CD4-positive, alpha-beta memory T cell (primary cell): ENCODE data around the gene SPON1. TPM values are rescaled to one million over a fixed set of nuclear protein-coding genes. Genes with fewer than 3 reads are reported as not detected.

Experiments used
- CTCF ChIA-PET: fragments of 350-600 bp; sonication (Branson Sonifier 250); formaldehyde crosslinking; loops from one replicate; lab custom pipeline; 2021; ENCODE audit warnings: inconsistent platforms; ENCODE audit not compliant: partially characterized antibody; lab: Charles Lee
- POLR2A ChIA-PET: fragments of 350-600 bp; sonication (Branson Sonifier 250); formaldehyde crosslinking; loops from one replicate; lab custom pipeline; 2021; ENCODE audit not compliant: partially characterized antibody; lab: Charles Lee
- DNase-seq, 5 donors: peaks; one replicate each; pipeline versions ENCODE4 v3.0.0 to v3.0.0-alpha.2; 2020 to 2022; ENCODE audit warnings: mixed read lengths in 1 of 5
- H3K27ac ChIP-seq: one replicate; pipeline ENCODE4 v1.7.0; 2013; ENCODE audit warnings: low read depth, low read length
- H3K27me3 ChIP-seq: 2 replicates; pipeline ENCODE4 v1.7.0; 2013; ENCODE audit warnings: mild to moderate bottlenecking, low read length, moderate library complexity; ENCODE audit not compliant: insufficient read depth
- H3K36me3 ChIP-seq: 2 replicates; pipeline ENCODE4 v1.7.0; 2013; ENCODE audit warnings: mild to moderate bottlenecking, low read length, moderate library complexity; ENCODE audit not compliant: insufficient read depth
- H3K4me1 ChIP-seq: 2 replicates; pipeline ENCODE4 v1.7.0; 2013; ENCODE audit warnings: mild to moderate bottlenecking, low read length, moderate library complexity; ENCODE audit not compliant: insufficient read depth
- H3K4me3 ChIP-seq, 2 donors: one replicate each; pipeline ENCODE4 v1.7.0; 2013; ENCODE audit warnings: low read length in 2 of 2, mild to moderate bottlenecking in 1 of 2
- H3K9me3 ChIP-seq, 2 donors: one replicate each; pipeline ENCODE4 v1.7.0; 2013; ENCODE audit warnings: low read length in 2 of 2, control low read depth in 1 of 2; ENCODE audit not compliant: control insufficient read depth in 1 of 2
- H3K27ac Mint-ChIP-seq, 7 donors: one replicate each; pipeline ENCODE4 v1.8.0; 2020 to 2021; ENCODE audit warnings: mixed read lengths in 7 of 7, mild to moderate bottlenecking in 6 of 7, inconsistent platforms in 3 of 7, moderate library complexity in 3 of 7
- H3K27me3 Mint-ChIP-seq, 2 donors: one replicate each; pipeline ENCODE4 v1.8.0; 2020 to 2021; ENCODE audit warnings: mixed read lengths in 2 of 2
- H3K36me3 Mint-ChIP-seq, 2 donors: one replicate each; pipeline ENCODE4 v1.8.0; 2020 to 2021; ENCODE audit warnings: mixed read lengths in 2 of 2, inconsistent platforms in 1 of 2, mild to moderate bottlenecking in 1 of 2
- H3K4me1 Mint-ChIP-seq, 4 donors: one replicate each; pipeline ENCODE4 v1.8.0; 2020 to 2021; ENCODE audit warnings: mixed read lengths in 4 of 4, mild to moderate bottlenecking in 1 of 4
- H3K4me3 Mint-ChIP-seq, 8 donors: one replicate each; pipeline ENCODE4 v1.8.0; 2020 to 2021; ENCODE audit warnings: mixed read lengths in 8 of 8, mild to moderate bottlenecking in 7 of 8, moderate library complexity in 6 of 8, inconsistent platforms in 3 of 8
- H3K9me3 Mint-ChIP-seq, 8 donors: one replicate each; pipeline ENCODE4 v1.8.0; 2020 to 2021; ENCODE audit warnings: mixed read lengths in 8 of 8, mild to moderate bottlenecking in 5 of 8, inconsistent platforms in 3 of 8, moderate library complexity in 1 of 8
- intact Hi-C: fragments of 100-400 bp; cut with micrococcal nuclease; formaldehyde crosslinking; loops from one replicate; pipeline ENCODE4 v1.15.1; 2023
- polyA plus RNA-seq, 2 donors: library from polyadenylated mRNA; unstranded; fragments of 300-500 nt; fragmentation: Illumina TruSeq; gene quantifications; one replicate each; pipeline ENCODE4 v1.2.3, GENCODE V29; 2021
- total RNA-seq, 2 experiments: library from RNA; stranded (reverse); gene quantifications; one replicate each; pipeline ENCODE4 v1.2.3, GENCODE V29; 2021

The SPON1 gene
- 10 to 100 TPM; 58.1 to 60.4 TPM for total RNA-seq
- 1 to 10 TPM; 2.0 to 3.1 TPM for polyA plus RNA-seq

DNA sequence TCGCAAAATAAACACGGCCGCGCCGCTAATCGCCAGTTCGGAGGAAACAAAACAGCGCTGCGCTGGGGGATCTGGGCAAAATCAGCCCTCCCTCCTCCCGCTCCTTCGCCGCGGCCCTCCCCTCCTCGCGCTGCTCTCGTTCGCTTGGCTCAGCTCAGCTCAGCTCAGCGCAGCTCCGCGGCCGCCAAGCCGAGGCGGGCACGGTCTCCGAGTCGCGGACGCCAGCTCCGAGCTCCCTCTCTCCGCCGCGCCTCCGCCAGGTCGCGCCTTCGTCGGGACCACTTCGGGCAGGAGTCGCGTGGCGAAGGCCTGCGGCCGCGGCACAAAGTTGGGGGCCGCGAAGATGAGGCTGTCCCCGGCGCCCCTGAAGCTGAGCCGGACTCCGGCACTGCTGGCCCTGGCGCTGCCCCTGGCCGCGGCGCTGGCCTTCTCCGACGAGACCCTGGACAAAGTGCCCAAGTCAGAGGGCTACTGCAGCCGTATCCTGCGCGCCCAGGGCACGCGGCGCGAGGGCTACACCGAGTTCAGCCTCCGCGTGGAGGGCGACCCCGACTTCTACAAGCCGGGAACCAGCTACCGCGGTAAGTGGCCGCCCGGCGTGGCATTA, at the start of gene SPON1:
Gene SPON1 (plus strand): TSS at position 162 of the 607 bp plus-strand sequence. CDS start 182 bp downstream, at position 344.
- peak within 1 kb of the TSS in 1 of 2 donors; percentile 33 for H3K4me3 ChIP-seq
- intact Hi-C loops: loop anchor here (1.0 to 5.0 kb wide), 3 partner anchors 102 to 186 kb away; no protein-coding TSS in a partner anchor
- H3K4me1 ChIP-seq: peaks cover 26% of the 10 kb centered on the region
- H3K27ac ChIP-seq: no peak within 1 kb of the TSS
- H3K4me1 Mint-ChIP-seq: peaks cover 0 to 22% (median 18%) of the 10 kb centered on the region in 4 donors
- ChIA-PET POLR2A (interaction anchor here (0.7 to 4.6 kb wide), 20 partner anchors 10 to 538 kb away, joined by 3 to 44 read pairs (median 6); no protein-coding TSS in a partner anchor), CTCF (interaction anchor here (0.6 to 12.1 kb wide), 31 partner anchors 8 to 541 kb away, joined by 3 to 86 read pairs (median 4); no protein-coding TSS in a partner anchor)
- H3K27me3 Mint-ChIP-seq: peaks cover 33 to 43% of the 10 kb centered on the region in 2 donors
- peaks cover 27% of the 10 kb centered on the region for H3K27me3 ChIP-seq
- peak; percentile 33 to 63 (median 47) for DNase-seq
- H3K36me3 ChIP-seq: no peaks in the 10 kb centered on the region
- no peaks in the 10 kb centered on the region for H3K9me3 ChIP-seq
- peak within 1 kb of the TSS; percentile 69 to 95 (median 82) for H3K4me3 Mint-ChIP-seq
- peak within 1 kb of the TSS in 1 of 7 donors; percentile 6 for H3K27ac Mint-ChIP-seq
- no peaks in the 10 kb centered on the region for H3K9me3 Mint-ChIP-seq
- H3K36me3 Mint-ChIP-seq: no peaks in the 10 kb centered on the region

DNA sequence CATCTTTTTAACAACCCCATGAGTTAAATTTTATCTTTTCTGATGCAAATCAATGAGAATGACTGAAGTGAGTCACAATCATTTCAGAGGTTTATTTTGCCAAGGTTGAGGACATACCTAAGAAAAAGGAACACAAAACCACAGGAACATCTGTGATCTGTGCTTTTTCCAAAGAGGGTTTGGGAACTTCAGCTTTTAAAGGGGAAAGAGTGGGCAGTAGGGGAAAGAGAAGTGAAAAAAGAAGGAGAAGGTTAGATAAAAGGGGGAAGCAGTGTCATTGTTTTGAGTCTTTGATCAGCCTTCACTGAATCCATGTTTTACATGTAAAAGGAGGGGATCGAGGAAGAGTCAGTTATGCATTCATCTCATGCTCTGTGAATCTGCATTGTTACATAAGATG, 45.3 kb upstream of the SPON1 start:
- no peak for DNase-seq
- Histone ChIP-seq H3K9me3 (no peaks in the 10 kb centered on the region), H3K4me1 (peaks cover 11% of the 10 kb centered on the region), H3K27me3 (no peaks in the 10 kb centered on the region), H3K27ac (no peak overlapping the region), H3K4me3 (no peak overlapping the region), H3K36me3 (no peaks in the 10 kb centered on the region)
- peaks cover 16 to 37% (median 25%) of the 10 kb centered on the region in 4 donors for H3K4me1 Mint-ChIP-seq
- H3K36me3 Mint-ChIP-seq: peaks cover 0 to 7% of the 10 kb centered on the region in 2 donors
- intact Hi-C loops: no loop called here
- H3K27me3 Mint-ChIP-seq: peaks cover 0 to 2% of the 10 kb centered on the region in 2 donors
- H3K27ac Mint-ChIP-seq: no peak overlapping the region
- no peak overlapping the region for H3K4me3 Mint-ChIP-seq
- H3K9me3 Mint-ChIP-seq: peaks cover 0 to 7% (median 2%) of the 10 kb centered on the region in 8 donors
- CTCF ChIA-PET: interaction anchor here (1.5 kb wide), 1 partner anchor 25 kb away, joined by 3 read pairs; no protein-coding TSS in a partner anchor
- POLR2A ChIA-PET: interaction anchor here (1.5 kb wide), 1 partner anchor 22 kb away, joined by 3 read pairs; no protein-coding TSS in a partner anchor

DNA sequence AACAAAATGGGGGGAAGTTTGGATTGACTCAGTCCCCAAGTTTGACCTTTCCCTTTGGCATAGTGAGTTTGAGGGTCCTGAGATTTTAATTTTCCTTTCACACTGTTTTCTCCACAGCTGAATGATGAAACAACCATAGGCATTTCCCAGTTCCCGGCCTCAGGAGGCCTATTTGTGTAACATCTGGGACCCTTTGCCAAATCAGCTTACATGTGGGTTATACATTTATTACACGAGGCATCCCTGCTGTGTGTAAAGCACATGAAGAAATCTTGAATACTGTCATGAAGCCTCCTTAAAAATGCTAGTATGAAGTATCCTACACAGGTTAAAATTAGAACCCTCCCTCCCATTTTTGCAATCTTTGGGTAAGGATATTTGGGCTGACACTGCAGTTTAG, 44.6 kb upstream of the SPON1 start:
- Mint-ChIP-seq H3K4me1 (peaks cover 20 to 38% (median 31%) of the 10 kb centered on the region in 4 donors), H3K36me3 (peaks cover 0 to 7% of the 10 kb centered on the region in 2 donors), H3K9me3 (peaks cover 0 to 7% (median 2%) of the 10 kb centered on the region in 8 donors), H3K27me3 (peaks cover 0 to 2% of the 10 kb centered on the region in 2 donors), H3K27ac (no peak overlapping the region), H3K4me3 (no peak overlapping the region)
- Histone ChIP-seq H3K27ac (no peak overlapping the region), H3K4me3 (no peak overlapping the region), H3K36me3 (no peaks in the 10 kb centered on the region), H3K4me1 (peaks cover 17% of the 10 kb centered on the region), H3K27me3 (no peaks in the 10 kb centered on the region), H3K9me3 (no peaks in the 10 kb centered on the region)
- no peak for DNase-seq
- CTCF ChIA-PET: no interaction called here
- POLR2A ChIA-PET: no interaction called here
- intact Hi-C loops: no loop called here

DNA sequence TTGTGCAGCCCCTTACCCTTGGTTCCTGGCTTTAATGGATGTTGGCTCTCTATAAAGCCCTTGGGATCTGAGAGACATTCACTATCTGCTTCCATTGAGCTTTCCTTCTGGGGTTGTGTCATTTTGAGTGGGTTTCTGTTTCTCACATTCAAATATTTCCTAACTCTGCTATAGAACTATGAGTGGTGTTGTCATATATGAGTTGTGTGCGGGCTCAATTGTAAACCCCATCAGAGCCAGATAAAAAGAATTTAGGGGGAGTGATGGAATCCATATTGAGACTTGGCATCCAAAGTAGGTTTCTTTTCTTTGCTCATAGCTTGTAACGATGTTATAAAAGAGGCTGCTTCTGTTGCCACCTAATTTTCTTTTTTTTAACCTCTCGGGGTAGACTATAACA, 41.8 kb upstream of the SPON1 start:
- intact Hi-C loops: loop anchor here (5.0 kb wide), 1 partner anchor 37 kb away; no protein-coding TSS in a partner anchor
- Histone ChIP-seq H3K36me3 (no peaks in the 10 kb centered on the region), H3K27ac (no peak overlapping the region), H3K4me1 (peaks cover 46% of the 10 kb centered on the region), H3K27me3 (no peaks in the 10 kb centered on the region), H3K9me3 (no peaks in the 10 kb centered on the region), H3K4me3 (no peak overlapping the region)
- Mint-ChIP-seq H3K9me3 (peaks cover 0 to 9% (median 0%) of the 10 kb centered on the region in 8 donors), H3K27ac (peak overlapping the region in 6 of 7 donors; percentile 32 to 96 (median 63)), H3K27me3 (no peaks in the 10 kb centered on the region), H3K36me3 (peaks cover 4 to 7% of the 10 kb centered on the region in 2 donors), H3K4me1 (peaks cover 47 to 66% (median 58%) of the 10 kb centered on the region in 4 donors), H3K4me3 (peak overlapping the region in 1 of 8 donors; percentile 13)
- no peak for DNase-seq
- POLR2A ChIA-PET: interaction anchor here (0.8 to 7.9 kb wide), 4 partner anchors 20 to 51 kb away, joined by 3 to 78 read pairs (median 8); partner anchors contain the start of gene SPON1
- CTCF ChIA-PET: interaction anchor here (1.2 to 1.5 kb wide), 2 partner anchors 36 to 42 kb away, joined by 3 to 4 read pairs; partner anchors contain the start of gene SPON1

DNA sequence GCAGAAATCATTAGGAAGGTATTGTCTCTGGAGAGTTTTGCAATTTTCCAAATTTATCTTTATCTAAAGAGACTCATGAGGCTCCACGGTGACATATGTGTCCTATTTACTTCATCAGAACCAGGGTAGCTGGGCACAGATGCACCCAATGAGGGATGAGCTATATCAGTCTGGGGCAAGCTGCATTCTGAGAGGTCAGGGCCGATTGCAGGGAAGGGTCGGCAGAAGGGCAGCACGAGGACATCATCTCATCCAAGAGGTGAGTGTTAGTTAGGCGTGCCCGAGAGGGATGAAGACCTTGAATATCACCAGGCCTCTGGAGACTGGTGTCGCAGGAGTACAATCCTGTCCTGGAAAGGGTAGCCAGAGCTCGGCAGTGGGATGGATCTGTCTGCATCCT, 41.0 kb upstream of the SPON1 start:
- Histone ChIP-seq H3K27ac (no peak overlapping the region), H3K9me3 (no peaks in the 10 kb centered on the region), H3K27me3 (no peaks in the 10 kb centered on the region), H3K4me1 (peaks cover 52% of the 10 kb centered on the region), H3K4me3 (no peak overlapping the region), H3K36me3 (no peaks in the 10 kb centered on the region)
- Mint-ChIP-seq H3K36me3 (peaks cover 4% of the 10 kb centered on the region in 2 donors), H3K27ac (peak overlapping the region; percentile 32 to 99 (median 78)), H3K27me3 (no peaks in the 10 kb centered on the region), H3K4me3 (peak overlapping the region in 4 of 8 donors; percentile 18 to 47 (median 34)), H3K9me3 (peaks cover 0 to 9% (median 0%) of the 10 kb centered on the region in 8 donors), H3K4me1 (peaks cover 50 to 72% (median 60%) of the 10 kb centered on the region in 4 donors)
- CTCF ChIA-PET: interaction anchor here (0.7 to 2.2 kb wide), 3 partner anchors 33 to 53 kb away, joined by 3 to 5 read pairs (median 3); partner anchors contain the start of gene SPON1
- intact Hi-C loops: loop anchor here (5.0 kb wide), 1 partner anchor 36 kb away; no protein-coding TSS in a partner anchor
- POLR2A ChIA-PET: interaction anchor here (0.8 to 7.9 kb wide), 4 partner anchors 19 to 52 kb away, joined by 3 to 78 read pairs (median 8); partner anchors contain the start of gene SPON1
- DNase-seq: no peak

DNA sequence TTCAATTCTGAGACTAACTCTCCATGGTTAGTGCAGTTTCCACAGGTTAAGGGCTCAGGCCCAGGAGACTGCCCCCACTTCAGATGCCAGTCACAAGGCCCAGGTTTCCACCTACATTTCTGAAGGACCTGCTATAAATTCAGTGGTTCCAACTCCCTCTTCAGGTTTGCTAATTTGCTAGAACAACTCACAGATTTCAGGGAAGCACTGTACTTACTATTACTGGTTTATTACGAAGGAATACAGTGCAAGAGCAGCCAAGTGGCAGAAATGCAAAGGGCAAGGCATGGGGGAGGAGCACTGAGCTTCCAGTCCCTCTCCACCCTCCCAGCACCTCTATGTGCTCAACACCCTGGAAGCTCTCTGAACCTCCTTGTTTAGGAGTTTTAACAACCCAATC, 39.3 kb upstream of the SPON1 start:
- POLR2A ChIA-PET: interaction anchor here (1.3 to 7.9 kb wide), 6 partner anchors 10 to 54 kb away, joined by 3 to 78 read pairs (median 26); partner anchors contain the start of gene SPON1
- peaks cover 0 to 9% (median 3%) of the 10 kb centered on the region in 8 donors for H3K9me3 Mint-ChIP-seq
- peak overlapping the region in 1 of 2 donors; percentile 31 for H3K4me3 ChIP-seq
- no peaks in the 10 kb centered on the region for H3K27me3 ChIP-seq
- intact Hi-C loops: loop anchor here (5.0 kb wide), 1 partner anchor 34 kb away; no protein-coding TSS in a partner anchor
- peak overlapping the region; percentile 95 to 99 (median 96) for H3K27ac Mint-ChIP-seq
- no peak for DNase-seq
- no peaks in the 10 kb centered on the region for H3K36me3 ChIP-seq
- H3K27ac ChIP-seq: peak overlapping the region; percentile 46
- H3K4me1 ChIP-seq: peaks cover 52% of the 10 kb centered on the region
- H3K36me3 Mint-ChIP-seq: peaks cover 3 to 4% of the 10 kb centered on the region in 2 donors
- no peaks in the 10 kb centered on the region for H3K9me3 ChIP-seq
- peaks cover 52 to 81% (median 61%) of the 10 kb centered on the region in 4 donors for H3K4me1 Mint-ChIP-seq
- CTCF ChIA-PET: interaction anchor here (1.1 to 5.3 kb wide), 5 partner anchors 14 to 62 kb away, joined by 4 to 35 read pairs (median 5); no protein-coding TSS in a partner anchor
- peak overlapping the region in 6 of 8 donors; percentile 83 to 92 (median 86) for H3K4me3 Mint-ChIP-seq
- no peaks in the 10 kb centered on the region for H3K27me3 Mint-ChIP-seq
